Astrocyte (in vitro differentiated cells and primary cell): Measurements from ENCODE around the gene UBE2R2. TPM values are rescaled to one million over a fixed set of nuclear protein-coding genes. Genes with fewer than 3 reads are reported as not detected.
A peak's percentile ranks its signal among the peaks of the same experiment; 100 is the strongest.

ENCODE experiments used
- DNase-seq: peaks from one replicate; pipeline ENCODE4 v3.0.0-alpha.2; 2010; ENCODE audit warnings: low read depth
- FAIRE-seq: peaks from 2 replicates; lab custom pipeline; 2011; peaks lifted over from hg19 to GRCh38; lab: Jason Lieb, UNC
- H2AFZ ChIP-seq: 2 replicates; pipeline ENCODE4 v1.6.0; 2012; ENCODE audit warnings: low read depth, low read length, inconsistent platforms
- H3K27ac ChIP-seq: 2 replicates; pipeline ENCODE4 v1.5.1; 2011; ENCODE audit warnings: low read depth, low read length, inconsistent platforms
- H3K27me3 ChIP-seq: 2 replicates; pipeline ENCODE4 v1.6.0; 2011; ENCODE audit warnings: low read length, inconsistent platforms; ENCODE audit not compliant: insufficient read depth
- H3K36me3 ChIP-seq: 2 replicates; pipeline ENCODE4 v1.5.1; 2011; ENCODE audit warnings: low read length, inconsistent platforms; ENCODE audit not compliant: insufficient read depth
- H3K4me1 ChIP-seq: 2 replicates; pipeline ENCODE4 v1.5.1; 2011; ENCODE audit warnings: low read length, inconsistent platforms; ENCODE audit not compliant: insufficient read depth
- H3K4me2 ChIP-seq: 2 replicates; pipeline ENCODE4 v1.6.0; 2012; ENCODE audit warnings: low read length, inconsistent platforms
- H3K4me3 ChIP-seq: 2 replicates; pipeline ENCODE4 v1.5.1; 2011; ENCODE audit warnings: low read depth, mild to moderate bottlenecking, low read length, inconsistent platforms; ENCODE audit not compliant: insufficient read depth
- H3K79me2 ChIP-seq: 2 replicates; pipeline ENCODE4 v1.6.0; 2012; ENCODE audit warnings: mild to moderate bottlenecking, low read length, inconsistent platforms; ENCODE audit not compliant: insufficient read depth
- H3K9ac ChIP-seq: 2 replicates; pipeline ENCODE4 v1.6.0; 2012; ENCODE audit warnings: mild to moderate bottlenecking, low read length, inconsistent platforms
- H3K9me3 ChIP-seq: 2 replicates; pipeline ENCODE4 v1.5.1; 2012; ENCODE audit warnings: low read depth, mild to moderate bottlenecking, low read length, inconsistent platforms; ENCODE audit not compliant: insufficient read depth
- H4K20me1 ChIP-seq: 2 replicates; pipeline ENCODE4 v1.6.0; 2012; ENCODE audit warnings: low read length, inconsistent platforms; ENCODE audit not compliant: insufficient read depth
- H3K27ac Mint-ChIP-seq: one replicate; pipeline ENCODE4 v1.8.0; 2021; ENCODE audit warnings: mild to moderate bottlenecking, mixed read lengths; ENCODE audit not compliant: unreplicated experiment
- H3K27me3 Mint-ChIP-seq: one replicate; pipeline ENCODE4 v1.8.0; 2021; ENCODE audit warnings: low read depth, mixed read lengths; ENCODE audit not compliant: unreplicated experiment
- H3K36me3 Mint-ChIP-seq: one replicate; pipeline ENCODE4 v1.8.0; 2021; ENCODE audit warnings: low read depth, mixed read lengths; ENCODE audit not compliant: unreplicated experiment
- H3K4me1 Mint-ChIP-seq: one replicate; pipeline ENCODE4 v1.8.0; 2021; ENCODE audit warnings: low read depth, mixed read lengths; ENCODE audit not compliant: unreplicated experiment
- H3K4me3 Mint-ChIP-seq: one replicate; pipeline ENCODE4 v1.8.0; 2021; ENCODE audit warnings: mild to moderate bottlenecking, moderate library complexity, mixed read lengths; ENCODE audit not compliant: unreplicated experiment
- H3K9me3 Mint-ChIP-seq: one replicate; pipeline ENCODE4 v1.8.0; 2021; ENCODE audit warnings: mild to moderate bottlenecking, mixed read lengths; ENCODE audit not compliant: unreplicated experiment
- CTCF ChIP-seq: IDR thresholded peaks from 2 replicates; pipeline ENCODE4 v1.5.1; 2011; ENCODE audit warnings: low read depth, mild to moderate bottlenecking, inconsistent platforms, low read length, moderate library complexity; ENCODE audit not compliant: insufficient read depth
- EZH2 ChIP-seq: IDR thresholded peaks from 2 replicates; pipeline ENCODE4 v1.6.1; 2012; ENCODE audit warnings: mild to moderate bottlenecking, low read length, inconsistent platforms; ENCODE audit not compliant: insufficient read depth
- total RNA-seq: library from RNA; stranded (reverse); gene quantifications from 2 replicates; pipeline ENCODE4 v1.2.1, GENCODE V29; 2021

The UBE2R2 gene
- total RNA-seq, 1 donor from 2014 or later: 48.7 TPM

- peaks cover 47% of the 10 kb centered on the region for H3K4me1 Mint-ChIP-seq
- Histone ChIP-seq H3K4me3 (no peak overlapping the region), H3K27ac (peak overlapping the region; percentile 57), H3K4me2 (no peak overlapping the region), H3K79me2 (peaks cover 6% of the 10 kb centered on the region), H3K27me3 (no peaks in the 10 kb centered on the region), H2AFZ (no peak overlapping the region), H4K20me1 (peaks cover 14% of the 10 kb centered on the region), H3K4me1 (peaks cover 32% of the 10 kb centered on the region), H3K9me3 (no peaks in the 10 kb centered on the region), H3K9ac (no peak overlapping the region), H3K36me3 (peaks cover 23% of the 10 kb centered on the region)
- DNase-seq (no peak), FAIRE-seq (no peak)
- peak overlapping the region; percentile 91 for H3K27ac Mint-ChIP-seq
- TF ChIP-seq EZH2 (no peak), CTCF (no peak)
- no peak overlapping the region for H3K4me3 Mint-ChIP-seq
- no peaks in the 10 kb centered on the region for H3K27me3 Mint-ChIP-seq
- no peaks in the 10 kb centered on the region for H3K9me3 Mint-ChIP-seq
- peaks cover 38% of the 10 kb centered on the region for H3K36me3 Mint-ChIP-seq
These were observed 126.4 kb downstream of the UBE2R2 start for GRCh38 chr9:33943389-33943788.

GRCh38 chr9:33946779-33947535 lies 130.0 kb downstream of the UBE2R2 start:
- peak overlapping the region; percentile 86 for H3K27ac ChIP-seq
- Mint-ChIP-seq H3K9me3 (no peaks in the 10 kb centered on the region), H3K27ac (peak overlapping the region; percentile 99), H3K4me1 (peaks cover 46% of the 10 kb centered on the region), H3K4me3 (no peak overlapping the region), H3K36me3 (peaks cover 26% of the 10 kb centered on the region), H3K27me3 (no peaks in the 10 kb centered on the region)
- no peak overlapping the region for H2AFZ ChIP-seq
- DNase-seq: peak; percentile 98
- H3K4me2 ChIP-seq: peak overlapping the region; percentile 79
- H3K79me2 ChIP-seq: peaks cover 6% of the 10 kb centered on the region
- peaks cover 16% of the 10 kb centered on the region for H3K36me3 ChIP-seq
- no peaks in the 10 kb centered on the region for H3K27me3 ChIP-seq
- H3K9me3 ChIP-seq: no peaks in the 10 kb centered on the region
- peaks cover 32% of the 10 kb centered on the region for H3K4me1 ChIP-seq
- H3K9ac ChIP-seq: peak overlapping the region; percentile 68
- H3K4me3 ChIP-seq: no peak overlapping the region
- TF ChIP-seq CTCF (no peak), EZH2 (no peak)
- FAIRE-seq: peak; percentile 92
- peaks cover 18% of the 10 kb centered on the region for H4K20me1 ChIP-seq

GRCh38 chr9:33950371-33950770 lies 133.4 kb downstream of the UBE2R2 start:
- no peak for TF ChIP-seq CTCF
- H3K4me1 ChIP-seq: peaks cover 25% of the 10 kb centered on the region
- Mint-ChIP-seq H3K27me3 (no peaks in the 10 kb centered on the region), H3K27ac (no peak overlapping the region), H3K9me3 (no peaks in the 10 kb centered on the region), H3K4me3 (no peak overlapping the region), H3K4me1 (peaks cover 30% of the 10 kb centered on the region), H3K36me3 (peaks cover 22% of the 10 kb centered on the region)
- H3K36me3 ChIP-seq: peaks cover 26% of the 10 kb centered on the region
- H2AFZ ChIP-seq: no peak overlapping the region
- peak; percentile 15 for DNase-seq
- peaks cover 21% of the 10 kb centered on the region for H4K20me1 ChIP-seq
- H3K9ac ChIP-seq: no peak overlapping the region
- no peaks in the 10 kb centered on the region for H3K27me3 ChIP-seq
- no peak overlapping the region for H3K4me2 ChIP-seq
- H3K79me2 ChIP-seq: no peaks in the 10 kb centered on the region
- H3K9me3 ChIP-seq: no peaks in the 10 kb centered on the region
- H3K4me3 ChIP-seq: no peak overlapping the region
- no peak overlapping the region for H3K27ac ChIP-seq
- no peak for FAIRE-seq
